SK-N-MC (cell line): ENCODE data around the gene C16orf87.

ENCODE experiments used
- EZH2 ChIP-seq: fragments of 200-600 bp; sonication (generic); IDR thresholded peaks from one replicate; pipeline ENCODE4 v1.6.1; 2017; ENCODE audit warnings: antibody characterized with exemption
- FOXP2 ChIP-seq: optimal IDR thresholded peaks from 2 replicates; pipeline ENCODE3; 2011; ENCODE audit warnings: mild to moderate bottlenecking, moderate library complexity; ENCODE audit not compliant: insufficient read depth; ENCODE audit errors: extremely low read length, control extremely low read depth
- POLR2AphosphoS5 ChIP-seq: IDR thresholded peaks from 2 replicates; pipeline ENCODE4 v1.6.1; 2012; ENCODE audit warnings: mild to moderate bottlenecking, low read depth, low read length, borderline replicate concordance

DNA sequence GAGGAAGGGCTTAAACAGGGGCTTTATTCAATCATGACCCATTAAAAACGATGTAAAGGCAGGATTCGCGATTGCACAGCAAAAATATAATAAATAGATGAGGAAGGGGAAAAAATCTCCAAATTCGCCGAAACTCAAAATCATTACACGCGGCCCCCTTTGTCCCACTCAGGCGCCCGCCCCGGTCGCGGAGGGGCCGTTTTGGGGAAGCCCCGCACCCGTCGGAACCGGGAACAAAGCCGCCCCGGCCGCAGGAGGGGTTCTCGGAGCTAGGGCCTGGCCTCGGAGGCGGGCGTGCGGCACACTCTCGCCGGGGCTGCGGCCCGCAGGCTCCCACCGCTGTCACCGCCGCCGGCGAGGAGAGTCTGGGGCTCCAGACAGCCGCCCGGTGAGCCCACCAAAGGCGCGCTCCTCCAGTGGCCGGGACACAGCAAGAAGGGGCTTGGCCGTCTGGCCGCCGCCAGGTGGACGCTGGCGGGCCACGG is 521 bp downstream of the C16orf87 start:
- no peak for TF ChIP-seq FOXP2
- TF ChIP-seq POLR2AphosphoS5: no peak
- TF ChIP-seq EZH2: no peak
